CMK (cell line): ENCODE results near the gene MIEF2.

ENCODE experiments used
- DNase-seq: peaks from one replicate; pipeline ENCODE4 v3.0.0-alpha.2; 2010; ENCODE audit warnings: low read depth

MIEF2 gene

DNA sequence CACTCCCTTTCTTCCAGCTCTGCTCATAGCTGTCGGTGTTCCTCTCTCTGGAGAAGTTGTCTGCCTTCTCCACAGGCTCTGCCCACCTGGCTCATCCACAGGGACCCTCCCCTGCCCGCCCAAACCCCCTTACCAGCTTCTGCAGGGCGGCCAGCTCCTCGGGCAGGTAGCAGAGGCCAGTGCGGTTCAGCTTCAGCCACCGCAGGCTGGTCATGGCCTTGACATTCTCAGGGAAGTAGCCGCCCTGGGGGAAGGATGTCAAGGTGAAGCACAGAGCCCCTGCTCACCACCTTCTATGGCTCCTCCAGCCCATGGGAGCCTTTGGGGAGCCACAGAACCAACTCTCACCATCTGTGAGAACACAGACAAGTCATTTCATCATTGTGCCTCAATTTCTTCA, 3.7 kb upstream of the MIEF2 start:
- no peak for DNase-seq

GRCh38 chr17:18257268-18257981, 3.0 kb upstream of the MIEF2 start:
- DNase-seq = peak; percentile 29

GRCh38 chr17:18257982-18258355, 2.5 kb upstream of the MIEF2 start:
- DNase-seq = peak; percentile 24

GRCh38 chr17:18258356-18259038, 2.0 kb upstream of the MIEF2 start, which contains the start of gene FLII:
Gene FLII, minus strand, starts transcription at chr17:18258738. Its CDS starts 48 bp downstream, at chr17:18258690.
- DNase-seq = peak; percentile 35

- no peak for DNase-seq
These were observed 686 bp upstream of the MIEF2 start for GRCh38 chr17:18259621-18260331.

- no peak for DNase-seq
These were observed 669 bp downstream of the MIEF2 start for GRCh38 chr17:18261146-18261515.

GRCh38 chr17:18261659-18262058, 1.2 kb downstream of the MIEF2 start:
- DNase-seq = no peak

- no peak for DNase-seq
These were observed 1.6 kb downstream of the MIEF2 start for GRCh38 chr17:18262111-18262510.

- DNase-seq = no peak
These were observed 2.2 kb downstream of the MIEF2 start for GRCh38 chr17:18262641-18263040.

DNA sequence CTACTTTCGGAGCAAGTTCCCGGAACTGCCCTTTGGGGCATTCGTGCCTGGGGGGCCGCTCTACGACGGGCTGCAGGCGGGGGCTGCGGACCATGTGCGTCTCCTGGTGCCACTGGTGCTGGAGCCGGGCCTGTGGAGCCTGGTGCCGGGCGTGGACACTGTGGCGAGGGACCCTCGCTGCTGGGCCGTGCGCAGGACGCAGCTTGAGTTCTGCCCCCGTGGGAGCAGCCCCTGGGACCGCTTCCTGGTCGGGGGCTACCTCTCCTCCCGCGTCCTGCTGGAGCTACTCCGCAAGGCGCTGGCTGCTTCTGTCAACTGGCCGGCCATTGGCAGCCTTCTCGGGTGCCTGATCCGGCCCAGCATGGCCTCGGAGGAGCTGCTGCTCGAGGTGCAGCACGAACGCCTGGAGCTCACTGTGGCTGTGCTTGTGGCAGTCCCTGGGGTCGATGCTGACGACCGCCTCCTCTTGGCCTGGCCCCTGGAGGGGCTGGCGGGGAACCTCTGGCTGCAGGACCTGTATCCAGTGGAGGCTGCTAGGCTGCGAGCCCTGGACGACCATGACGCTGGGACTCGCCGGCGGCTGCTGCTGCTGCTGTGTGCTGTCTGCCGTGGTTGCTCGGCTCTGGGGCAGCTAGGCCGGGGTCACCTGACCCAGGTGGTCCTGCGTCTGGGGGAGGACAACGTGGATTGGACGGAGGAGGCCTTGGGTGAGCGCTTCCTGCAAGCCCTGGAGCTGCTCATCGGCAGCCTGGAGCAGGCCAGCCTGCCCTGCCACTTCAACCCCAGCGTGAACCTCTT, 3.6 kb downstream of the MIEF2 start:
- DNase-seq = no peak

- DNase-seq = no peak
These were observed 6.9 kb downstream of the MIEF2 start for GRCh38 chr17:18267366-18267765.

DNA sequence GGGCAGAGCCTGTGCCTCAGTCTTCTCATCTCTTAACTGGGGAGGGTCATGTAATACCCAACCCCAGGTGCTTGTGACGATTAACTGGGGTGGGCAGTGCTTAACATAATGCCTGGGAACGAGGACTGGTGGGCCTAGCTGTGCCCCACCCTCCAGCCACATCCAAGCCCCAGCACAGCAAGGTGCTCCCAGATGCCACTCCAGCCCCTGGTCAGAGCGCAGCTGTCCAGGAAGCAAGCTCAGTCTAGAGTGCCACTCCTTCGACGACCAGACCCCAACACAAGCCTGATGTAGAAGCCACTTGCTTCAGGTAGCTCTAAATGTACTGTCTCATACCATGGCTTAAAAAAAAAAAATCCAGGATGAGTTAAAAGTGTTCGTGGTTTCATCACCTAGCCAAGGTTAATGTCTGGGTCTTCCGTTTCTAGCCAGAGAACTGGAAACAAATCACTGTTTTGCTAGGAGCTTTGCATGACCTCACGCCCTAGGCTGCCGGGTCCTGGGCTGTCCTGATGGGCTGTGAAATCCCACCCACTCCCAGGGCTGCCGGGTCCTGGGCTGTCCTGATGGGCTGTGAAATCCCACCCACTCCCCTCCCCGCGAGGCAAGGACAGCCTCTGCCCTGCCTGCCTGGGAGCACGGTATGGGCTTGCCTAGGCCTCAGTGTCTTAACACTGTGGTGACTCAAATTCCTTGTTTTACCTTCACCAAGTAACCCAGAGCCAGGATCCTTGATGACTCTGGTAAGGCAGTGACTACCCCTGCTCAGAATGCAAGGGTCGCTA, 7.7 kb downstream of the MIEF2 start:
- no peak for DNase-seq

GRCh38 chr17:18270046-18270931, 9.8 kb downstream of the MIEF2 start:
- DNase-seq = no peak

DNA sequence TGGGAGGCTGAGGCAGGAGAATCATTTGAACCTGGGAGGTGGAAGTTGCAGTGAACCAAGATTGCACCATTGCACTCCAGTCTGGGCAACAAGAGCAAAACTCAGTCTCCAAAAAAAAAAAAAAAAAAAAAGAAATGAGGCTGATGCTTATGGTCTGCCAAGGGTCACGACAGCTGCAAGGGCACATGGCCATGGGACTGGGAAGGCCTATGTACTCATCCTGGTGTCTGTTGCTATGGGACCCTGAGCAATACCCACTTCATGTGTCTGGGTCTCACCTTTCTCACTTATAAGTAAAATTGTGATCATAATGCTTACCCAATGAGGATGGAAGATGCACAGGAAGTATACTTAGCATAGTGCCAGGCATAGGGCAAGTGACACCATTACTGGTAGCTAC, 16.6 kb downstream of the MIEF2 start:
- DNase-seq = no peak

DNA sequence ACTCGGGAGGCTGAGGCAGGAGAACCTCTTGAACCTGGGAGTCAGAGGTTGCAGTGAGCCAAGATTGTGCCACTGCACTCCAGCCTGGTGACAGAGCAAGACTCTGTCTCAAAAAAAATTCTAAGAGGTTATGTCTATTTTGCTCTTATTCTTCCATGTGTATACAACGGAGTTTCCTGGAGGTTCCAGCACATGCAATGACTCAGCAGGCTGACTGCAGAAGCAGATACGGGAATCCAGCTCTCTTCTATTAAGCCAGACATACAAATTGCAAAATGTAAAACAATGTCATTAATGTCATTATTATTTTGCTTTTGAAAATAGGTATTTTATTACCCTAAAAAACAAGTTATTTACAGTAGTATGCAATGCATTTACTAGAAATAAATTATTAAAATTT, 18.4 kb downstream of the MIEF2 start:
- no peak for DNase-seq

- no peak for DNase-seq
These were observed 19.8 kb downstream of the MIEF2 start for GRCh38 chr17:18280249-18280648.

- no peak for DNase-seq
These were observed 20.4 kb downstream of the MIEF2 start for GRCh38 chr17:18280766-18281371.

DNA sequence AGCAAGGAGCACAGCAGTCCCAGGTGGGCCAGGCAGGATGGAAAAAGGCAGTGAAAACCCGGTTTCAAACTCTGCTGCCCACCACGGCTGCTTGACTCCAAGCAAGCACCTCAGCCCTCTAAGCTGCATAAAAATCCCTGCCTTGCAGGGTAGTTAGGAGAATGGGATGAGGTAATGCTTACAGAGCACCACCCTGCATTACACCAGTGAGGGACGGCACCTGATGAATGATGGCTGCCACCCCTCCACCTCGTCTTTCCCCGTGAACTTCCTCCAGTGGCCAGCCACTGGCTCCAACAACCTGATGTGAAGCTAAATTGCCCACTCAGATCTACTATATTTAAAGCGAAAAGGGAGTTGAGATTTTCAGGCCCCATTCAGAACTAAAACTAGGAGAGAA, 21.3 kb downstream of the MIEF2 start:
- DNase-seq = no peak

GRCh38 chr17:18285296-18285695, 24.8 kb downstream of the MIEF2 start:
- no peak for DNase-seq
